Mucosa of rectum (tissue), 2 donors: Measurements from ENCODE around the gene RFC2.
"Not testable (repeated sequence)": the region's sequence is repeated elsewhere in the genome, so short reads cannot be mapped to it uniquely, and the experiment has no call there.

ENCODE experiments used
- H3K27ac ChIP-seq, 2 donors: one replicate each; pipeline ENCODE4 v1.7.0; 2013; ENCODE audit warnings: inconsistent platforms in 2 of 2, low read depth in 2 of 2, low read length in 2 of 2
- H3K27me3 ChIP-seq, 2 donors: one replicate each; pipeline ENCODE4 v1.7.0; 2013; ENCODE audit warnings: low read length in 2 of 2; ENCODE audit not compliant: control insufficient read depth in 2 of 2, insufficient read depth in 2 of 2
- H3K36me3 ChIP-seq, 2 donors: one replicate each; pipeline ENCODE4 v1.7.0; 2013; ENCODE audit warnings: low read length in 2 of 2; ENCODE audit not compliant: control insufficient read depth in 2 of 2, insufficient read depth in 2 of 2
- H3K4me1 ChIP-seq, 2 donors: one replicate each; pipeline ENCODE4 v1.7.0; 2013; ENCODE audit warnings: low read length in 2 of 2, mild to moderate bottlenecking in 1 of 2; ENCODE audit not compliant: control insufficient read depth in 2 of 2, insufficient read depth in 2 of 2
- H3K4me3 ChIP-seq, 2 donors: one replicate each; pipeline ENCODE4 v1.7.0; 2013; ENCODE audit warnings: low read length in 2 of 2
- H3K9ac ChIP-seq, 2 donors: one replicate each; pipeline ENCODE4 v1.7.0; 2013; ENCODE audit warnings: low read length in 2 of 2, low read depth in 1 of 2, mild to moderate bottlenecking in 1 of 2
- H3K9me3 ChIP-seq, 2 donors: one replicate each; pipeline ENCODE4 v1.7.0; 2013; ENCODE audit warnings: low read length in 2 of 2; ENCODE audit not compliant: control insufficient read depth in 2 of 2
- donor health status: healthy.
- donor health status: Normal muscosa, but diverticular disease.

RFC2 gene

DNA sequence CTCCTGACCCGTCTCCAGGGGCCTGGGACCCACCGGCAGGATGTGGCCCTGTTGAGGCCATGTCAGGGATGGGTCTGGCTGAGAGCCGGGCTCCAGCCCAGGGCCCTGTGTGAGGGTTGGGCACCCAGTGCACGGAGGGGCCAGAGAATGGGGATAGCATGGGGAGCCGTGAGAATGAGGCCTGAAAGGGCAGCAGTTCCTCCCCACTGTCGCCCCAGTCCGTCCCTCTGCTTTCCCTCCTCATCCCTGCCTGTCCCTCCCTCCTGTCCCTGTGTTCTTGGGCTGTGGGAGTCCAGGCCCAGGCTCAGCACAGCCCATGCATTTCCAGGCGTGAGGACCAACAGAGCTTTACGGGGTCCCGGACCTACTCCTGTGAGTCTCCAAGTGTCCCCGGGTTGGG is 34.8 kb downstream of the RFC2 start:
- Histone ChIP-seq H3K4me1 (peaks cover 0 to 3% of the 10 kb centered on the region in 2 donors), H3K9ac (no peak overlapping the region)

DNA sequence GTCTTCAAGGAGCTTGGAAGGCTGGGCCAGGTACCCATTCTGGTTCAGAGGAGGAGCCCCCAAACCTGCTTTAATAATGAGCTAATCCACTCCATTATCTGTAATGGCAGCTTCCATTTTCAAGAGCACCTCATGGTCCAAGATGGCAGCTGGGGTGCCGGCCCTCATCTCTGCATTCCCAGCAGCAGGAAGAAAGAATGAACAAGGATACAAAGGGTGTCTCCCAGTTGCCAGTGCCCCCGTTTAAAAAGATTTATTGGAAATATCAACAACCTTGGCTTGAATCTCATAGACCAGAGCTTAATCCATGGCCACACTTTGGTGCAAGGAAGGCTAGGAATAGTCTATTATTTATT is 35.9 kb downstream of the RFC2 start:
- Histone ChIP-seq H3K27ac (no peak overlapping the region), H3K4me3 (no peak overlapping the region), H3K4me1 (peaks cover 0 to 3% of the 10 kb centered on the region in 2 donors), H3K9me3 (no peaks in the 10 kb centered on the region), H3K36me3 (no peaks in the 10 kb centered on the region), H3K27me3 (no peaks in the 10 kb centered on the region), H3K9ac (no peak overlapping the region)

More for the DNA sequence above, 34.8 kb downstream of the RFC2 start:
- H3K4me3 ChIP-seq = no peak overlapping the region
- H3K36me3 ChIP-seq = no peaks in the 10 kb centered on the region
- H3K27ac ChIP-seq = no peak overlapping the region
- H3K27me3 ChIP-seq = no peaks in the 10 kb centered on the region
- H3K9me3 ChIP-seq = no peaks in the 10 kb centered on the region

DNA sequence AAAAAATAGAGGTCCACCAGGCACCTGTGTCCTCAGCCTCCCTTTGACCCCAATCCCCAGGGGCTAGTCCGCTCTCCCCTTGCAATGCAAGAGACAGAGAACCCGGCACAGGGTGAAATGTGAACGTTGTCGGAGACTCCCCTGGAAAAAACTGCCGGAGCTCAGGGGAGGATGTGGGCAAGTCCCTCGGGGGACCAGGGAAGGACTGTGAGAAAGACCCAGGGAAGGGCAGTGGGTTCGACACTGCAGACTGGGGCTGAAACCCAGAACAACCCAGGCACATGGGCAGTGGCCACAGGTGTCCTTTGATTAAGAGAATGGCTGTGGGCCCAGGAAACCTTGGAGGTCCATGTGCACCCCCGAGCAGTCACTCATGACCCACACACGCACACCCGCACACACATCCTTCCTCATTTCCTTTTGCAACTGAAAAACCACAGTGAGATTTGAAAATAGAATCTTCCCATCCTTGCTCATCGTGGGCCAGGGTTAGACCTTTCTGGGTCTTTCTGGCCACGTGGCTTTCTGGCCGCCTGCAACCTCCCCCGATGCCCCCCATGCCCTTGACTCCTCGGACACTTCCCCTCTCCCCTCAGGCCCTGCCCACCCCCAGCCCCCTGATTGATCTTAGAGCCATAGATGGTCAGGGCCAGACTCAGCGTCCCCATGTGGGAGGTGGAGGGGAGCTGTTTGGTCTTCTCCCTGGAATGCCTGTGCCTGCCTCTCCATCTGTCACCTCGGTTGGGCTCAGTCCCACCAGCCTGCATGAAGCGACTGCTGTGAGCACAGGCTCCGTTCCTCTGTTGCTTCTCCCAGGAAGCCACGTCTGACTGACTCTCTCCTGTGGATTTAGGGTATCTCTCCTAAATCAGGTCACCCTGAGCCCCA is 36.5 kb downstream of the RFC2 start:
- Histone ChIP-seq H3K36me3 (no peaks in the 10 kb centered on the region), H3K9me3 (no peaks in the 10 kb centered on the region), H3K4me1 (peaks cover 0 to 3% of the 10 kb centered on the region in 2 donors), H3K27ac (peak overlapping the region in 1 of 2 donors; percentile 43), H3K4me3 (no peak overlapping the region), H3K9ac (no peak overlapping the region), H3K27me3 (no peaks in the 10 kb centered on the region)

DNA sequence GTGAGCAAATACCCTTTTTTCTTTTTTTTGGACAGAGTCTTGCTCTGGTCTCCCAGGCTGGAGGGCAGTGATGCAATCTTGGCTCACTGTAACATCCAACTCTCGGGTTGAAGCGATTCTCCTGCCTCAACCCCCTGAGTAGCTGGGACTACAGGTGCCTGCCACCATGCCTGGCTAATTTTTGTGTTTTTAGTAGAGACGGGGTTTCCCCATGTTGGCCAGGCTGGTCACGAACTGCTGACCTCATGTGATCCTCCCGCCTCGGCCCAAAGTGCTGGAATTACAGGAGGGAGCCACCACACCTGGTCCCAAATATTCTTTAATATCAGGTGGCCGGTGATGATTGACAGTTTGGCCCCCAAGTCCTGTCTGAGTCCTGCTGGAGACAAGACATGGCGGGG is 37.8 kb downstream of the RFC2 start:
- Histone ChIP-seq H3K9me3 (no peaks in the 10 kb centered on the region), H3K4me1 (peaks cover 0 to 3% of the 10 kb centered on the region in 2 donors), H3K36me3 (no peaks in the 10 kb centered on the region), H3K27me3 (no peaks in the 10 kb centered on the region), H3K9ac (no peak overlapping the region), H3K27ac (no peak overlapping the region), H3K4me3 (no peak overlapping the region)

DNA sequence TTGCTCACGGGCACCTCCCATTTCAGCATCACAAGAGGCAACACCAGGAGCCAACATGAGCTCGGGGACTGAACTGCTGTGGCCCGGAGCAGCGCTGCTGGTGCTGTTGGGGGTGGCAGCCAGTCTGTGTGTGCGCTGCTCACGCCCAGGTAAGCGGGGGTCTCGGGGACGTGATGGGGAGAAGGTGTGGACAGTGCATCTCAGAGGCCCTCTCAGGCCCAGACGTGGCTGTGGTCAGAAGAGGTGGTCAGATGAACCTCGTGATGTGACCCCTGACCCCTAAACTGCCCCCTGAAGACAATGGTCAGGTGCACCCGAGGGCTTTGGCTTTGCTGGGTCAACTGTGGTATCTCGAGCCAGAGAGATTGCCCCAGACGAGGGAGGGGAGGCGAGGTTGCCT is 38.3 kb downstream of the RFC2 start:
- H3K27ac ChIP-seq = no peak overlapping the region
- no peaks in the 10 kb centered on the region for H3K27me3 ChIP-seq
- H3K9me3 ChIP-seq = no peaks in the 10 kb centered on the region
- no peak overlapping the region for H3K4me3 ChIP-seq
- no peaks in the 10 kb centered on the region for H3K36me3 ChIP-seq
- H3K9ac ChIP-seq = no peak overlapping the region
- peaks cover 0 to 3% of the 10 kb centered on the region in 2 donors for H3K4me1 ChIP-seq

DNA sequence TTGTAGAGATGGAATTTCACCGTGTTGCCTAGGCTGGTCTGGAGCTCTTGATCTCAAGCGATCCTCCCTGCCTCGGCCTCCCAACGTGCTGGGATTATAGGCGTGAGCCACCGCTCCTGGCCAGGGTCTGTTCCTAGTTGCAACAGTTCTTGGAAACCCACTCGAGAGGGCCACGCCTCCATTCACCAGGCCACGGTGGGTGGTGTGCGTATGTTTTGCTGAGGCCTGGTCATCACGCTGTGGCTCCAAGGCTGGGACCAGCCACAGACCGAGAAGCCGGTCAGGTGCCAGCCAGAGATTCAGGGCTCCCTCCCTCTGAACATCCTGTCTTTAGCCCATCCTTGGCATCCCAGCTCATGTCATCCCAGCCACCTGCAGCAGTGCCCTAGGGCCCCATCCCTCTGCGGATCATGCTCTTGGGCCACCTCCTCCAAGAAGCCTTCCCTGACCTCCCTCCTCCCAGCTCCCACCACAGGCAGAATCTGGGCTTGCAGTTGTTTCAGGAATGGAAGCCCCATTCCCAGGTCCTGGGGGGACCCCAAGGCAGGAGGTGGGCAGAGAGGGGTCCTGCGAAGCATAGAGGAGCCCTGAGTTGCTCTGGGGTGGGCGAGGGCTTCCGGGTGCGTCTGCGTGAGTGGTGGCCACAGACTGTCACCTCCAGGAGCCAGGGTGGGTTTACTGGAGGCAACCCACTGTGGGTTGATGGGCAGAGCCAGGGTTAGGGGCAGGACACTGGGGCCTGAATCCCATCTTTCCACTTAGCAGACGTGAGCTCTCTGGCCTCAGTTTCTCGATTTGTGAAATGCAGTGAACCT is 39.2 kb downstream of the RFC2 start:
- no peak overlapping the region for H3K27ac ChIP-seq

DNA sequence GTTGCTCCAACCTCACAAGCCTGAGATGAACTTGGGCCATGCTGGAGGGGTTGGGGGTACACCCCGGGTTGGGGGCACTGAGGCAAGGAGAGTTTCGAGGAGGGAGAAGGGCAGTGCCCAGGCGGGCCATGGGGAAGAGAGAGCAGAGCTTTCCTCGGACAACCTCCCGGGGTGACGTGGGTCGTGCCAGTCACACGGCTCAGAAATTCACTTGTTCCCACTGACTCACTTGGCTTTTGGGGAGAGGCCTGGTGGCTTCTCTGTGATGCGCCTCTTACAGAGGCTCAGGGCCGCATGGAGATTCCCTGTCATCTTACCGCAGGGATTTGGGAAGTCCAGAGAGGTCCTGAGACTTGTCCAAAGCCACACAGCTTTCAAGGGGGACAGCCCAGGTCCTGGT is 41.5 kb downstream of the RFC2 start:
- no peak overlapping the region for H3K4me3 ChIP-seq
- peaks cover 2 to 3% of the 10 kb centered on the region in 2 donors for H3K4me1 ChIP-seq
- H3K36me3 ChIP-seq = no peaks in the 10 kb centered on the region
- no peaks in the 10 kb centered on the region for H3K27me3 ChIP-seq
- H3K9ac ChIP-seq = no peak overlapping the region
- H3K27ac ChIP-seq = no peak overlapping the region
- no peaks in the 10 kb centered on the region for H3K9me3 ChIP-seq

More for the DNA sequence above, 39.2 kb downstream of the RFC2 start:
- Histone ChIP-seq H3K27me3 (no peaks in the 10 kb centered on the region), H3K4me3 (no peak overlapping the region), H3K9me3 (no peaks in the 10 kb centered on the region), H3K36me3 (no peaks in the 10 kb centered on the region), H3K9ac (no peak overlapping the region), H3K4me1 (peaks cover 2 to 3% of the 10 kb centered on the region in 2 donors)

DNA sequence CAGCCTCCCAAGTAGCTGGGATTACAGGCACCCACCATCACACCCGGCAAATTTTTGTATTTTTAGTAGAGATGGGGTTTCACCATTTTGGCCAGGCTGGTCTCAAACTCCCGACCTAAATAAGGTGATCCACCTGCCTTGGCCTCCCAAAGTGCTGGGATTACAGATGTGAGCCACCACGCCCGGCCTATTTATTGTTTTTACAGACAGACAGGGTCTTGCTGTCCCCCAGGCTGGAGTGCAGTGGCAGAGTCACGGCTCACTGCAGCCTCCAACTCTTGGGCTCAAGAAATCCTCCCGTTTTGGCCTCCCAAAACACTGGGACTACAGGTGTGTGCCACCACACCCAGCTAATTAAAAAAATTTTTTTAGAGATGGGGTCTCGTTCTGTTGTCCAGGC is 46.0 kb downstream of the RFC2 start:
- not testable (repeated sequence) for H3K9me3 ChIP-seq, H3K4me1 ChIP-seq, H3K9ac ChIP-seq

DNA sequence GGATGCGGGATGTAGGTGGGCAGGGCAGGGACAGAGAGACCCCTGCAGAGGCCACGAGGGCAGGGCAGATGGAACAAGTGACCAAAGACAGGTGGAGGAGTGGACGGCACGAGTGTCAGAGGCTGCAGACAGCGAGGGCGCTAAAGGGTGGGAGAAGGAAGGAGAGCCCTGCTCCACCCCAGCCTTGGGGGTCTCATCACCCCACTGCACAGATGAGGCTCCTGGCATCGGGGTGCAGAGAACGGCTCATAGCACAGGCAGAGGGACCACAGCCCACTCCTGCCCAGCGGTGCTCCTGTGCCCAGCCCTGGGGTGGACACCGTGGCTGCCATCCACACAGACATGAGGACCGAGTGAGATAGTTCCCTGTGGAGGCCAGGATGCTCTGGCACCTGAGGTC is 46.6 kb downstream of the RFC2 start:
- H3K9ac ChIP-seq = no peak overlapping the region
- H3K4me1 ChIP-seq = peaks cover 2 to 7% of the 10 kb centered on the region in 2 donors
- H3K27me3 ChIP-seq = peaks cover 2 to 6% of the 10 kb centered on the region in 2 donors
- no peaks in the 10 kb centered on the region for H3K36me3 ChIP-seq
- H3K4me3 ChIP-seq = no peak overlapping the region
- H3K27ac ChIP-seq = no peak overlapping the region
- no peaks in the 10 kb centered on the region for H3K9me3 ChIP-seq

More for the DNA sequence above, 46.0 kb downstream of the RFC2 start:
- H3K27ac ChIP-seq, H3K27me3 ChIP-seq, H3K4me3 ChIP-seq, H3K36me3 ChIP-seq: not testable (repeated sequence)

DNA sequence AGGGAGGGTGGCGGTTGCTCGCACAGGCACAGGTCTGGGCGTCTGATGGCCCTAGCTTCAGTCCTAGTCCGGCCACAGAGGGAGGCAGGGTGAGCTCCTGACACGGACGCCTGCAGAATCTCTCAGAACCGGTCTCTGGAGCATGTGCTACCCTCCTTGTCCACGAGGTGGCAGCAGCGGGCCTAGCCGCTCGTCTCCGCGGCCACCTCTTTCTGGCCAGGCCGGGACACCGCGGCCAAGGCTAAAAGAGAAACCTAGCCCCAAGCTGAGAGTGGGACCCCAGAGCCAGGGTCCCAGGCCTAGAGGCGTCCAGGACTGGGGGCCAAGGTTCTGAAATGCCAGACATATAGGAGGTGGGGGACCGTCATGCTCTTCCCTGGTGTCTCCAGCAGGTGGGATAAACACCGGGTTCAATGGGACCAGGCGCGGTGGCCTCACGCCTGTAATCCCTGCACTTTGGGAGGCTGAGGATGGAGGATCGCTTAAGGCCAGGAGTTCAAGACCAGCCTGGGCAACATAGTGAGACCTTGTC is 47.5 kb downstream of the RFC2 start:
- peaks cover 2 to 6% of the 10 kb centered on the region in 2 donors for H3K27me3 ChIP-seq
- H3K4me3 ChIP-seq = peak overlapping the region; percentile 36 to 65
- H3K36me3 ChIP-seq = no peaks in the 10 kb centered on the region
- H3K9me3 ChIP-seq = no peaks in the 10 kb centered on the region
- peak overlapping the region; percentile 24 to 47 for H3K9ac ChIP-seq
- no peak overlapping the region for H3K27ac ChIP-seq
- peaks cover 2 to 7% of the 10 kb centered on the region in 2 donors for H3K4me1 ChIP-seq
